GM23338 (cell line): ENCODE measurements around the gene FILIP1L. TPM values are rescaled to one million over a fixed set of nuclear protein-coding genes. Genes with fewer than 3 reads are reported as not detected.

Experiments used
- ATAC-seq: fragments of 200-7000 bp; cut with Tn5 transposase; 3 replicates; pipeline ENCODE4 v1.9.1; 2020
- DNase-seq: peaks from one replicate; pipeline ENCODE4 v3.0.0-alpha.2; 2015; ENCODE audit warnings: low spot score
- H2AFZ ChIP-seq: fragments of 200-600 bp; sonication (generic); 2 replicates; pipeline ENCODE4 v1.8.0; 2016; ENCODE audit warnings: antibody characterized with exemption, mild to moderate bottlenecking, moderate library complexity
- H3F3A ChIP-seq: fragments of 200-600 bp; sonication (generic); replicated peaks from 2 replicates; pipeline ENCODE4 v1.8.0; 2017; ENCODE audit warnings: antibody characterized with exemption, mixed run types, low read depth
- H3K27ac ChIP-seq: fragments of 200-600 bp; sonication (generic); 2 replicates; pipeline ENCODE4 v1.6.1; 2016; ENCODE audit warnings: low read depth
- H3K27me3 ChIP-seq: fragments of 200-600 bp; sonication (generic); 2 replicates; pipeline ENCODE4 v1.8.0; 2016; ENCODE audit warnings: mild to moderate bottlenecking, mixed run types, moderate library complexity; ENCODE audit not compliant: insufficient read depth
- H3K36me3 ChIP-seq: fragments of 200-600 bp; sonication (generic); 2 replicates; pipeline ENCODE4 v1.8.0; 2016; ENCODE audit warnings: mild to moderate bottlenecking; ENCODE audit not compliant: insufficient read depth
- H3K4me1 ChIP-seq: fragments of 200-600 bp; sonication (generic); 2 replicates; pipeline ENCODE4 v1.8.0; 2016; ENCODE audit warnings: mild to moderate bottlenecking, moderate library complexity; ENCODE audit not compliant: insufficient read depth
- H3K4me2 ChIP-seq: fragments of 200-600 bp; sonication (generic); 2 replicates; pipeline ENCODE4 v1.7.1; 2017; ENCODE audit warnings: mixed run types
- H3K4me3 ChIP-seq: fragments of 200-600 bp; sonication (generic); 2 replicates; pipeline ENCODE4 v1.6.1; 2016; ENCODE audit warnings: mixed run types
- H3K79me2 ChIP-seq: fragments of 200-600 bp; sonication (generic); replicated peaks from 2 replicates; pipeline ENCODE4 v1.8.0; 2017; ENCODE audit warnings: mild to moderate bottlenecking; ENCODE audit not compliant: insufficient read depth
- H3K9me2 ChIP-seq: fragments of 200-600 bp; sonication (generic); 2 replicates; pipeline ENCODE4 v1.8.0; 2017; ENCODE audit not compliant: insufficient read depth
- H4K20me1 ChIP-seq: fragments of 200-600 bp; sonication (generic); replicated peaks from 2 replicates; pipeline ENCODE4 v1.8.0; 2017; ENCODE audit warnings: mild to moderate bottlenecking; ENCODE audit not compliant: insufficient read depth
- H3K27ac Mint-ChIP-seq: 2 replicates; pipeline ENCODE4 v1.8.0; 2020; ENCODE audit warnings: inconsistent platforms, mild to moderate bottlenecking, moderate library complexity, mixed read lengths
- H3K27me3 Mint-ChIP-seq: 3 replicates; pipeline ENCODE4 v1.8.0; 2022; ENCODE audit warnings: low read depth, mild to moderate bottlenecking, moderate library complexity, mixed read lengths, inconsistent platforms; ENCODE audit not compliant: insufficient read depth, poor library complexity
- H3K36me3 Mint-ChIP-seq: 3 replicates; pipeline ENCODE4 v1.8.0; 2021; ENCODE audit warnings: low read depth, mild to moderate bottlenecking, inconsistent platforms, moderate library complexity, mixed read lengths
- H3K4me1 Mint-ChIP-seq: 3 replicates; pipeline ENCODE4 v1.8.0; 2020; ENCODE audit warnings: mild to moderate bottlenecking, inconsistent platforms, mixed read lengths
- H3K4me3 Mint-ChIP-seq: 3 replicates; pipeline ENCODE4 v1.8.0; 2021; ENCODE audit warnings: moderate library complexity, mild to moderate bottlenecking, inconsistent platforms, mixed read lengths
- H3K9me3 Mint-ChIP-seq: 3 replicates; pipeline ENCODE4 v1.8.0; 2020; ENCODE audit warnings: moderate library complexity, mild to moderate bottlenecking, inconsistent platforms, mixed read lengths
- CREB1 ChIP-seq: fragments of 250-450 bp; sonication (Bioruptor Pico); IDR thresholded peaks from 2 replicates; pipeline ENCODE4 v1.5.0; 2020; ENCODE audit warnings: low read depth, mild to moderate bottlenecking, moderate library complexity
- CTCF ChIP-seq, 2 experiments: fragments of 200-600 bp in 1 of 2; sonication (generic) in 1 of 2; conservative IDR thresholded peaks; 2 replicates each; pipeline versions ENCODE4 v1.5.1 to v1.6.1; 2016 to 2017; ENCODE audit warnings: antibody characterized with exemption in 2 of 2, low read depth in 2 of 2, mild to moderate bottlenecking in 2 of 2, moderate library complexity in 1 of 2
- ETS1 ChIP-seq: IDR thresholded peaks from 2 replicates; pipeline ENCODE4 v1.6.1; 2016; ENCODE audit warnings: antibody characterized with exemption
- EZH2 ChIP-seq: fragments of 200-600 bp; sonication (generic); IDR thresholded peaks from one replicate; pipeline ENCODE4 v1.8.0; 2017; ENCODE audit warnings: antibody characterized with exemption, mild to moderate bottlenecking, low read depth; ENCODE audit not compliant: unreplicated experiment
- EZH2phosphoT487 ChIP-seq: fragments of 200-600 bp; sonication (generic); IDR thresholded peaks from one replicate; pipeline ENCODE4 v1.8.1; 2018; ENCODE audit warnings: antibody characterized with exemption; ENCODE audit not compliant: unreplicated experiment
- JUNB ChIP-seq: IDR thresholded peaks from one replicate; pipeline ENCODE4 v1.6.1; 2016; ENCODE audit warnings: antibody characterized with exemption; ENCODE audit not compliant: unreplicated experiment
- NANOG ChIP-seq: IDR thresholded peaks from 2 replicates; pipeline ENCODE4 v1.6.1; 2016; ENCODE audit warnings: antibody characterized with exemption, borderline replicate concordance
- POLR2AphosphoS5 ChIP-seq: IDR thresholded peaks from 2 replicates; pipeline ENCODE4 v1.6.1; 2016; ENCODE audit warnings: antibody characterized with exemption, low read depth
- REST ChIP-seq: IDR thresholded peaks from one replicate; pipeline ENCODE4 v1.6.1; 2018; ENCODE audit warnings: antibody characterized with exemption; ENCODE audit not compliant: unreplicated experiment
- STAT1 ChIP-seq: IDR thresholded peaks from one replicate; pipeline ENCODE4 v1.6.1; 2016; ENCODE audit warnings: antibody characterized with exemption; ENCODE audit not compliant: unreplicated experiment
- ZNF114 ChIP-seq: fragments of 250-450 bp; sonication (Bioruptor Pico); IDR thresholded peaks from 2 replicates; pipeline ENCODE4 v1.5.0; 2020; ENCODE audit warnings: mild to moderate bottlenecking, moderate library complexity
- ZNF331 ChIP-seq: fragments of 250-450 bp; sonication (Bioruptor Pico); IDR thresholded peaks from 2 replicates; pipeline ENCODE4 v1.5.0; 2020; ENCODE audit warnings: low read depth, mild to moderate bottlenecking, moderate library complexity
- ZNF462 ChIP-seq: fragments of 250-450 bp; sonication (Bioruptor Pico); IDR thresholded peaks from 2 replicates; pipeline ENCODE4 v1.5.0; 2020; ENCODE audit warnings: mild to moderate bottlenecking, moderate library complexity
- polyA plus RNA-seq: library from polyadenylated mRNA; unstranded; fragments of >200 nt; fragmentation: Nextera tagmentation; extraction: Ambion mirVana; gene quantifications from 2 replicates; pipeline ENCODE4 v1.2.1, GENCODE V29; 2016
- total RNA-seq: library from RNA; depleted of rRNA; stranded (reverse); fragments of >200 nt; shearing (Covaris generic); gene quantifications from 2 replicates; pipeline ENCODE4 v1.2.3, GENCODE V29; 2014

The FILIP1L gene
- total and polyA plus RNA-seq, 2 experiments from 2014 or later: 1.6 TPM; not detected in 1

GRCh38 chr3:100149130-100149529 is 34.8 kb upstream of the FILIP1L start:
- Mint-ChIP-seq H3K27ac (no peak overlapping the region), H3K27me3 (no peaks in the 10 kb centered on the region), H3K4me3 (no peak overlapping the region), H3K36me3 (peaks cover 9% of the 10 kb centered on the region; the same call in 2 of the 3 replicates), H3K4me1 (peaks cover 6% of the 10 kb centered on the region), H3K9me3 (0 out of 3 replicates have a peak, but pooled peaks cover under 1% of the 10 kb centered on the region)
- Histone ChIP-seq H3K79me2 (no peaks in the 10 kb centered on the region), H4K20me1 (no peaks in the 10 kb centered on the region), H3K4me2 (no peak overlapping the region), H3F3A (no peaks in the 10 kb centered on the region), H3K27me3 (no peaks in the 10 kb centered on the region), H3K36me3 (0 out of 2 replicates have a peak, but pooled peaks cover 6% of the 10 kb centered on the region), H2AFZ (no peak overlapping the region), H3K27ac (no peak overlapping the region), H3K9me2 (no peaks in the 10 kb centered on the region), H3K4me3 (no peak overlapping the region), H3K4me1 (no peaks in the 10 kb centered on the region)
- no peak for ATAC-seq
- no peak for DNase-seq
- no peak for TF ChIP-seq STAT1
- no peak for TF ChIP-seq EZH2phosphoT487
- no peak for TF ChIP-seq POLR2AphosphoS5
- TF ChIP-seq REST: no peak
- TF ChIP-seq JUNB: no peak
- no peak for TF ChIP-seq EZH2
- TF ChIP-seq ZNF114 (CRISPR knock-in tag): no peak
- no peak for TF ChIP-seq ETS1
- TF ChIP-seq CTCF (conservative IDR thresholded peaks at IDR 0.05; ENCODE audit: low read depth in 2 of 2): no peak
- TF ChIP-seq NANOG: no peak
- TF ChIP-seq CREB1 (CRISPR knock-in tag): no peak
- no peak for TF ChIP-seq ZNF331 (CRISPR knock-in tag)
- TF ChIP-seq ZNF462 (CRISPR knock-in tag): no peak
